Activated CD8-positive, alpha-beta memory T cell treated with anti-CD3 and anti-CD28 coated beads, Interleukin-2, amount 10 ng/mL, durations not matched to agents 7 days and 5 days (primary cell): Measurements from ENCODE around the gene ANKRD63. TPM values are rescaled to one million over a fixed set of nuclear protein-coding genes. Genes with fewer than 3 reads are reported as not detected.
A peak's percentile ranks its signal among the peaks of the same experiment; 100 is the strongest.

Source experiments
- ATAC-seq: fragments of 150-1000 bp; cut with Tn5 transposase; one replicate; pipeline ENCODE4 v1.10.0; 2021; ENCODE audit warnings: moderate library complexity
- CTCF ChIA-PET: fragments of 350-600 bp; sonication (Branson Sonifier 250); formaldehyde crosslinking; loops from one replicate; lab custom pipeline; 2021; ENCODE audit warnings: antibody characterized with exemption; lab: Charles Lee
- DNase-seq: peaks from one replicate; pipeline ENCODE4 v3.0.0-alpha.2; 2020
- H3K27ac Mint-ChIP-seq: one replicate; pipeline ENCODE4 v1.8.0; 2021; ENCODE audit warnings: mild to moderate bottlenecking, mixed read lengths
- H3K27me3 Mint-ChIP-seq: one replicate; pipeline ENCODE4 v1.8.0; 2021; ENCODE audit warnings: mixed read lengths
- H3K36me3 Mint-ChIP-seq: one replicate; pipeline ENCODE4 v1.8.0; 2021; ENCODE audit warnings: mild to moderate bottlenecking, mixed read lengths
- H3K4me1 Mint-ChIP-seq: one replicate; pipeline ENCODE4 v1.8.0; 2021; ENCODE audit warnings: mixed read lengths
- H3K4me3 Mint-ChIP-seq: one replicate; pipeline ENCODE4 v1.8.0; 2021; ENCODE audit warnings: mild to moderate bottlenecking, moderate library complexity, mixed read lengths
- H3K9me3 Mint-ChIP-seq: one replicate; pipeline ENCODE4 v1.8.0; 2022; ENCODE audit warnings: low read depth, mixed read lengths
- total RNA-seq, 2 experiments: library from RNA; stranded (reverse); gene quantifications; one replicate each; pipeline ENCODE4 v1.2.3, GENCODE V29; 2021

The ANKRD63 gene
- total RNA-seq, 2 experiments from 2014 or later = not detected

- no peak overlapping the region for H3K27ac Mint-ChIP-seq
- no peak for ATAC-seq
- no peak for DNase-seq
- no peaks in the 10 kb centered on the region for H3K9me3 Mint-ChIP-seq
- H3K4me3 Mint-ChIP-seq = no peak overlapping the region
- CTCF ChIA-PET = interaction anchor here (1.1 to 1.6 kb wide), 3 partner anchors 21 to 26 kb away, joined by 3 to 5 read pairs (median 3); partner anchors contain the start of gene INAFM2
- peaks cover 37% of the 10 kb centered on the region for H3K36me3 Mint-ChIP-seq
- peaks cover 3% of the 10 kb centered on the region for H3K4me1 Mint-ChIP-seq
- no peaks in the 10 kb centered on the region for H3K27me3 Mint-ChIP-seq
Measured at GRCh38 chr15:40300367-40300766, 17.5 kb upstream of the ANKRD63 start.

GRCh38 chr15:40298216-40298935 is 15.5 kb upstream of the ANKRD63 start:
- ATAC-seq = no peak

GRCh38 chr15:40297356-40297755 is 14.5 kb upstream of the ANKRD63 start:
- Mint-ChIP-seq H3K4me1 (no peaks in the 10 kb centered on the region), H3K36me3 (peaks cover 32% of the 10 kb centered on the region)
- CTCF ChIA-PET = interaction anchor here (2.5 kb wide), 1 partner anchor 18 kb away, joined by 9 read pairs; no protein-coding TSS in a partner anchor

More at GRCh38 chr15:40298216-40298935, 15.5 kb upstream of the ANKRD63 start:
- Mint-ChIP-seq H3K27ac (no peak overlapping the region), H3K27me3 (no peaks in the 10 kb centered on the region), H3K36me3 (peaks cover 36% of the 10 kb centered on the region), H3K4me3 (no peak overlapping the region), H3K4me1 (no peaks in the 10 kb centered on the region), H3K9me3 (no peaks in the 10 kb centered on the region)
- CTCF ChIA-PET = interaction anchor here (1.1 to 2.5 kb wide), 2 partner anchors 15 to 19 kb away, joined by 3 to 9 read pairs; partner anchors contain the start of gene ANKRD63
- no peak for DNase-seq

GRCh38 chr15:40296561-40297230 is 13.8 kb upstream of the ANKRD63 start:
- CTCF ChIA-PET = interaction anchor here (0.6 to 3.0 kb wide), 4 partner anchors 12 to 26 kb away, joined by 3 to 18 read pairs (median 6); partner anchors contain the start of gene PLCB2
- Mint-ChIP-seq H3K4me3 (no peak overlapping the region), H3K27me3 (no peaks in the 10 kb centered on the region), H3K36me3 (peaks cover 30% of the 10 kb centered on the region), H3K4me1 (no peaks in the 10 kb centered on the region), H3K9me3 (no peaks in the 10 kb centered on the region), H3K27ac (no peak overlapping the region)
- ATAC-seq (no peak), DNase-seq (no peak)

More at GRCh38 chr15:40297356-40297755, 14.5 kb upstream of the ANKRD63 start:
- Mint-ChIP-seq H3K27ac (no peak overlapping the region), H3K27me3 (no peaks in the 10 kb centered on the region), H3K4me3 (no peak overlapping the region), H3K9me3 (no peaks in the 10 kb centered on the region)
- no peak for ATAC-seq
- no peak for DNase-seq

GRCh38 chr15:40295877-40296560 is 13.2 kb upstream of the ANKRD63 start:
- Mint-ChIP-seq H3K27ac (no peak overlapping the region), H3K9me3 (no peaks in the 10 kb centered on the region)
- ATAC-seq = no peak

GRCh38 chr15:40295297-40295696 is 12.4 kb upstream of the ANKRD63 start:
- Mint-ChIP-seq H3K4me1 (no peaks in the 10 kb centered on the region), H3K27ac (no peak overlapping the region), H3K9me3 (no peaks in the 10 kb centered on the region), H3K4me3 (no peak overlapping the region), H3K27me3 (no peaks in the 10 kb centered on the region), H3K36me3 (peaks cover 18% of the 10 kb centered on the region)
- CTCF ChIA-PET = interaction anchor here (1.1 to 3.0 kb wide), 5 partner anchors 12 to 27 kb away, joined by 3 to 18 read pairs (median 4); partner anchors contain the start of genes ANKRD63 and PLCB2
- no peak for ATAC-seq
- DNase-seq = no peak

More at GRCh38 chr15:40295877-40296560, 13.2 kb upstream of the ANKRD63 start:
- CTCF ChIA-PET = interaction anchor here (0.6 to 3.0 kb wide), 5 partner anchors 12 to 26 kb away, joined by 3 to 18 read pairs (median 3); partner anchors contain the start of gene PLCB2
- Mint-ChIP-seq H3K4me3 (no peak overlapping the region), H3K36me3 (peaks cover 25% of the 10 kb centered on the region), H3K27me3 (no peaks in the 10 kb centered on the region), H3K4me1 (no peaks in the 10 kb centered on the region)
- DNase-seq = no peak

GRCh38 chr15:40293905-40294895 is 11.3 kb upstream of the ANKRD63 start:
- ATAC-seq (no peak), DNase-seq (no peak)
- H3K9me3 Mint-ChIP-seq = no peaks in the 10 kb centered on the region
- no peaks in the 10 kb centered on the region for H3K27me3 Mint-ChIP-seq
- H3K36me3 Mint-ChIP-seq = peaks cover 9% of the 10 kb centered on the region
- no peaks in the 10 kb centered on the region for H3K4me1 Mint-ChIP-seq
- CTCF ChIA-PET = interaction anchor here (0.7 to 3.2 kb wide), 6 partner anchors 11 to 50 kb away, joined by 3 to 23 read pairs (median 6); partner anchors contain the start of genes ANKRD63 and PLCB2
- no peak overlapping the region for H3K27ac Mint-ChIP-seq
- no peak overlapping the region for H3K4me3 Mint-ChIP-seq

- peak overlapping the region; percentile 6 for H3K27ac Mint-ChIP-seq
- DNase-seq (no peak), ATAC-seq (no peak)
- no peak overlapping the region for H3K4me3 Mint-ChIP-seq
- H3K36me3 Mint-ChIP-seq = peaks cover 2% of the 10 kb centered on the region
- no peaks in the 10 kb centered on the region for H3K27me3 Mint-ChIP-seq
- H3K9me3 Mint-ChIP-seq = no peaks in the 10 kb centered on the region
- CTCF ChIA-PET = interaction anchor here (0.7 to 3.2 kb wide), 5 partner anchors 10 to 51 kb away, joined by 3 to 23 read pairs (median 3); partner anchors contain the start of genes ANKRD63 and PLCB2
- H3K4me1 Mint-ChIP-seq = no peaks in the 10 kb centered on the region
Measured at GRCh38 chr15:40293006-40293405, 10.1 kb upstream of the ANKRD63 start.

GRCh38 chr15:40292246-40292645 is 9.4 kb upstream of the ANKRD63 start:
- ATAC-seq (no peak), DNase-seq (no peak)
- CTCF ChIA-PET = interaction anchor here (0.5 to 3.2 kb wide), 3 partner anchors 12 to 148 kb away, joined by 3 to 23 read pairs (median 3); partner anchors contain the start of gene PLCB2
- Mint-ChIP-seq H3K4me3 (no peak overlapping the region), H3K36me3 (no peaks in the 10 kb centered on the region), H3K9me3 (no peaks in the 10 kb centered on the region), H3K4me1 (no peaks in the 10 kb centered on the region), H3K27me3 (no peaks in the 10 kb centered on the region), H3K27ac (no peak overlapping the region)

- CTCF ChIA-PET = interaction anchor here (1.7 to 3.2 kb wide), 2 partner anchors 17 to 18 kb away, joined by 12 to 23 read pairs; partner anchors contain the start of gene PLCB2
- ATAC-seq = no peak
Measured at GRCh38 chr15:40290918-40291574, 8.2 kb upstream of the ANKRD63 start.

GRCh38 chr15:40290545-40290917 is 7.7 kb upstream of the ANKRD63 start:
- DNase-seq (no peak), ATAC-seq (no peak)
- no peaks in the 10 kb centered on the region for H3K27me3 Mint-ChIP-seq
- H3K36me3 Mint-ChIP-seq = no peaks in the 10 kb centered on the region
- H3K27ac Mint-ChIP-seq = no peak overlapping the region
- no peaks in the 10 kb centered on the region for H3K9me3 Mint-ChIP-seq
- no peak overlapping the region for H3K4me3 Mint-ChIP-seq
- H3K4me1 Mint-ChIP-seq = no peaks in the 10 kb centered on the region
- CTCF ChIA-PET = interaction anchor here (1.7 to 9.2 kb wide), 3 partner anchors 12 to 19 kb away, joined by 12 to 101 read pairs (median 13); partner anchors contain the start of gene PLCB2

More at GRCh38 chr15:40290918-40291574, 8.2 kb upstream of the ANKRD63 start:
- no peak for DNase-seq
- Mint-ChIP-seq H3K27me3 (no peaks in the 10 kb centered on the region), H3K4me1 (no peaks in the 10 kb centered on the region), H3K9me3 (no peaks in the 10 kb centered on the region), H3K4me3 (no peak overlapping the region), H3K36me3 (no peaks in the 10 kb centered on the region), H3K27ac (no peak overlapping the region)
